ENCODE measurements around the gene LCT. TPM values are rescaled to one million over a fixed set of nuclear protein-coding genes. Genes with fewer than 3 reads are reported as not detected.
"Not testable (repeated sequence)": the region's sequence is repeated elsewhere in the genome, so short reads cannot be mapped to it uniquely, and the experiment has no call there.

LCT gene
- total and polyA plus RNA-seq, 2 of the 4 experiments (the other 2 are of a cell fraction) = under 0.01 TPM; not detected in 1

DNA sequence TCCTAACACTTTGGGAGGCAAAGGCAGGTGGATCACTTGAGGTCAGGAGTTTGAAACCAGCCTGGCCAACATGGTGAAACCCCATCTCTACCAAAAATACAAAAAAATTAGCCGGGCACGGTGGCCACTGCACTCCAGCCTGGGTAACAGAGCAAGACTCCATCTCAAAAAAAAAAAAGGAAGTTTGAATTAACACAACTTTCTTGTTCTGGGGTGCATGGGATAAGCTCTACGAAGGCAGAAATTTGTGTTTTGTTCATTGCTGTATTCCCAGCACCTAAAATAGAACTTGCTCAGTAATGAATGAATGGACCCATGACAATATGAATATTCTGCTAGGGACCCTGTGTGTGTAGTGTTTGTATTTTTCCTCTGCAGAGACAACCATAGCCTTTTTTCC, 29.1 kb downstream of the LCT start:
- POLR2A ChIA-PET (ENCODE audit: unreplicated experiment); ATAC-seq (ENCODE audit: low read depth); H4K20me1 ChIP-seq (ENCODE audit: insufficient read depth, low read length); H3K23ac ChIP-seq (ENCODE audit: low read depth, low read length); H2BK20ac ChIP-seq (ENCODE audit: low read depth, low read length); H3K9me3 ChIP-seq (ENCODE audit: control insufficient read depth, insufficient read depth, low read length); in situ Hi-C loops (cut with MboI; ENCODE audit: low sequenced_read_pairs); H4K8ac ChIP-seq (ENCODE audit: low read depth in 2 of 2, low read length in 2 of 2); H3K27ac ChIP-seq (ENCODE audit: insufficient read depth, low read length); H3K14ac ChIP-seq (replicated peaks; ENCODE audit: low read depth, low read length); H2AFZ ChIP-seq (replicated peaks; ENCODE audit: low read length, poor library complexity); H3K4me1 ChIP-seq (ENCODE audit: control insufficient read depth, insufficient read depth, low read length); H3K4me3 ChIP-seq (ENCODE audit: insufficient read depth, low read depth, low read length); H4K5ac ChIP-seq (ENCODE audit: low read depth, low read length); H3K4ac ChIP-seq (ENCODE audit: low read depth, low read length); H3K36me3 ChIP-seq (ENCODE audit: control insufficient read depth, insufficient read depth, low read length); H3K79me1 ChIP-seq (ENCODE audit: low read depth in 1 of 2, low read length in 2 of 2); H3K4me2 ChIP-seq (ENCODE audit: low read depth, low read length); DNase-seq; H2AK9ac ChIP-seq (replicated peaks; ENCODE audit: low read depth, low read length, poor library complexity); H3K9ac ChIP-seq (ENCODE audit: low read depth, low read length); H2BK120ac ChIP-seq (ENCODE audit: low read depth, low read length); BruUV-seq (replicated peaks); H4K91ac ChIP-seq (ENCODE audit: insufficient read depth, low read depth, low read length); H2BK15ac ChIP-seq (ENCODE audit: low read depth, low read length); intact Hi-C loops (cut with micrococcal nuclease); dilution Hi-C loops (cut with HindIII; ENCODE audit: low sequenced_read_pairs, unreplicated experiment); H3K9me1 ChIP-seq (ENCODE audit: insufficient read depth, low read length); H3K27me3 ChIP-seq (ENCODE audit: control insufficient read depth, insufficient read depth, low read length); H3K56ac ChIP-seq (ENCODE audit: extremely low read depth, insufficient read depth, low read length); H3K18ac ChIP-seq (ENCODE audit: low read depth, low read length); H2BK5ac ChIP-seq (ENCODE audit: low read depth, low read length, poor library complexity, severe bottlenecking); H2AK5ac ChIP-seq (ENCODE audit: low read depth, low read length): not testable (repeated sequence)
- no CpG with 5 or more reads among the region's 3 CpGs for WGBS, 2 experiments (ENCODE audit: extremely low coverage in 2 of 2, insufficient read length in 1 of 2)
- CTCF ChIA-PET = interaction anchor here (1.0 to 1.3 kb wide), 2 partner anchors 11 to 15 kb away, joined by 3 to 4 read pairs; no protein-coding TSS in a partner anchor

All from IMR-90 (cell line).